Skin of body (tissue), 2 donors: ENCODE data around the gene BICRA. TPM values are rescaled to one million over a fixed set of nuclear protein-coding genes. Genes with fewer than 3 reads are reported as not detected.
"Not testable (repeated sequence)": the region's sequence is repeated elsewhere in the genome, so short reads cannot be mapped to it uniquely, and the experiment has no call there.

Experiments used
- DNase-seq: peaks from one replicate; lab custom pipeline; 2025; lab: John Stamatoyannopoulos, UW
- total RNA-seq: library from RNA; depleted of rRNA; stranded (reverse); fragments of >200 nt; gene quantifications from one replicate; pipeline ENCODE4 v1.2.3, GENCODE V29; 2014

The BICRA gene
- total RNA-seq, 1 donor from 2014 or later: 3.9 TPM

GRCh38 chr19:47714339-47714738, 105.4 kb downstream of the BICRA start:
- no peak for DNase-seq

GRCh38 chr19:47714855-47715254, 105.9 kb downstream of the BICRA start:
- not testable (repeated sequence) for DNase-seq

GRCh38 chr19:47716270-47716937, 107.5 kb downstream of the BICRA start:
- DNase-seq: no peak

GRCh38 chr19:47718415-47719046, 109.6 kb downstream of the BICRA start:
- DNase-seq: not testable (repeated sequence)

GRCh38 chr19:47719047-47719859, 110.3 kb downstream of the BICRA start:
- DNase-seq: peak; percentile 95

- peak; percentile 40 for DNase-seq
These were observed 111.9 kb downstream of the BICRA start for GRCh38 chr19:47720669-47721422.

- peak; percentile 55 for DNase-seq
These were observed 114.6 kb downstream of the BICRA start for GRCh38 chr19:47723581-47723940.

- DNase-seq: no peak
These were observed 116.9 kb downstream of the BICRA start for GRCh38 chr19:47725759-47726401.

- DNase-seq: no peak
These were observed 117.5 kb downstream of the BICRA start for GRCh38 chr19:47726467-47726866.

- DNase-seq: not testable (repeated sequence)
These were observed 119.4 kb downstream of the BICRA start for GRCh38 chr19:47728295-47728694.

GRCh38 chr19:47729468-47729798, 120.5 kb downstream of the BICRA start:
- DNase-seq: no peak

GRCh38 chr19:47729799-47730520, 121.0 kb downstream of the BICRA start:
- no peak for DNase-seq

GRCh38 chr19:47730521-47730889, 121.6 kb downstream of the BICRA start:
- DNase-seq: no peak

GRCh38 chr19:47730910-47731309, 122.0 kb downstream of the BICRA start:
- DNase-seq: no peak

- no peak for DNase-seq
These were observed 126.2 kb downstream of the BICRA start for GRCh38 chr19:47735131-47735530.

GRCh38 chr19:47740866-47741519, 132.1 kb downstream of the BICRA start:
- no peak for DNase-seq

GRCh38 chr19:47741544-47742140, 132.7 kb downstream of the BICRA start:
- DNase-seq: no peak

- DNase-seq: no peak
These were observed 133.7 kb downstream of the BICRA start for GRCh38 chr19:47742634-47743033.

- DNase-seq: peak; percentile 98
These were observed 136.3 kb downstream of the BICRA start, which contains the start of gene NOP53 for GRCh38 chr19:47745010-47745901. NOP53 (plus strand) TSS chr19:47745546; CDS start chr19:47745560, 14 bp downstream.
